SK-N-DZ (cell line): Measurements from ENCODE around the gene CNIH3.

Experiments used
- DNase-seq: peaks from one replicate; pipeline ENCODE4 v3.0.0-alpha.2; 2015; ENCODE audit warnings: low spot score

Gene CNIH3

DNA sequence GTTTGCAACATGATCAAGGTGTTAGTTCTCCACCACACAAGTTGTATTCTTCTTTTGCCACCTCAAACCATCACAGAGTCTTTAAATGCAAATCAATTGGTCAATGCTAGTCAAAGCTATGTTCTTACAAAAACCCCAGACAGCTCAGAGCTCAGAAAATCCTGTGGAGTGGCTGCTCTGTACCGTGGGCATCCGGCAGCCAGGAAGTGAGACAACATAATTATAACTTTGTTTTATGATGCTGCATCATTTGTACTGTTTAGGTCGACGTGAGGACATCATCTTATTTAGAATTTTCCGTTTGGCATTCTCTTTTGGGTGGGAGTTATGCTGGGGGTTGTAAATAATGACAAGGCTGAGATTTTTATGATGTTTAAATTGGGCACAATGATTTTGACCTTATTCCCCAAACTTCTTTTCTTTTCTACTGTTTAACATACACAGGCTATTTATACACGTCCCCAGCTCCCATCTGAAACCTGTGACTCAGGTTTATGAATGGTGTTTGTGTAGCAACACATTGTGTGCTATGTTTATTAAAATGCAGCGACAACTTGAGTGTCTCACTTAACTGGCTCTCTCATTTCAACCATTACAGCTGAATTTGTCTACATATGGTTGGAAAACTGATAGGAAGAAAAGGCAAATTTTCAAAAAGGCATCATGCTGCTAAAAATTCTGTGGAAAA, 124.0 kb downstream of the CNIH3 start:
- no peak for DNase-seq

DNA sequence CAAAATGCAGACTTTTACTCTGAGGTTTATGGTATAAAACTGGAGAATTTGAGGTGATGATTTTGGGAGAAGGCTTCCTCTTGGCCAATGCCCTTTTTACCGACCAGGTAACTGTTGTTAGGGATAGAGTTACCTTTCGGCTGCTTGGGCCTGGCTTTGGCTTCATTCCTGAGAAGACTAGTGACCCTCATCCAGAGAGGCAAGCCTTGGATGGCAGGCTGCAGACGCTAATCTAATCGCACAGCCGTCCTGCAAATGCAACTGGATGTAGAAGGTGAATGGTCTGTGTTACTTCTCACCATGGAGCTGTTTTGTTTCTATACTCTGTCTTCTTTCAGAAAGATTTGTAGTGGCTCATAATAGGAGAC, 124.6 kb downstream of the CNIH3 start:
- DNase-seq, result no peak

GRCh38 chr1:224742349-224742748, 126.2 kb downstream of the CNIH3 start:
- DNase-seq, result no peak

DNA sequence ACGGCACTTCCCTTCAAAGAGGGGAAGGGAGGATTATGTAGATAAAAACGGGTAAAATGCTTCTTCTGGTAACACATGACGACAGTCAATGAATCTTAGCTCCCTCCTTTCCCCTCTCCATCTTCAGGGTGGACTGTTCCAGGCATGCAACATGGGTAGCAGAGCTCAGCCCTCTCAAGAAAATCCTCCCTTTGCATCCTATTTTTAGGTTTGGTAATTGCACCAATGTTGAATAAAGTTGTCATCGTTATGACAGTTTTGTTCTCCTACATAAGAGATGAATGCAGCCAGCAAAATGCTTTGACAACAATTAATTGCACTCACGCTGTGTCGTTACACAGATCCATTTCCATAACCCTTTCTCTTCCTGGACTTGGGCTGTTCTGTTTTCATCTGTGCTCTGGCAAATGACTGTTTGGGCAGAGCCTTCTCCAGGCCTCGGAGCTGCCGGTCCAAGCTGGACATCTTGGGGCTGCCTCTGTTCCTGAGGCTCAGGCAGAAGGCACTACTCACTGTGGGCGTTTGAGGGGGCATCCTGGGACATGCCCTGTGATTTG, 127.6 kb downstream of the CNIH3 start:
- DNase-seq, result no peak

GRCh38 chr1:224744521-224744920, 128.4 kb downstream of the CNIH3 start:
- DNase-seq, result no peak

DNA sequence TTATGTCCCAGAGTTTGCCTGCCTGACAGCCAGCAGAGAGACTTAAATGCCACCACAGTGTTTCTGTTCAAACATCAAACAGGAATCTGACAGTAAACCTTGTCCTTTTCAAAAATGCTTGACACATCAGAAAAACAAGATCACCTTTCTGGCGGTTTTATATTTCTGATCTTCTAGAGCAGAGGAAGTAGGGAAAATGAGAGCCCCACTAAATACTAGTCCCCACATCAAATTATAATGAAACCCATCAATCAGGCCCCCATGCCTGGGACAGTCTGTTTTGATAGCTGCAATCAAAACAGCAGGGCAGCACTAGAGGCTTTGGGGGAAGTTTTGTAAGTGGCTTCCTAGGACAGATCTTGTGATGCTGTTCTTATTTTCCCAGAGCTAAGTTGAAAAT, 129.3 kb downstream of the CNIH3 start:
- DNase-seq, result no peak

- no peak for DNase-seq
Measured at GRCh38 chr1:224745924-224746323, 129.8 kb downstream of the CNIH3 start.

- no peak for DNase-seq
Measured at GRCh38 chr1:224747578-224747977, 131.5 kb downstream of the CNIH3 start.

DNA sequence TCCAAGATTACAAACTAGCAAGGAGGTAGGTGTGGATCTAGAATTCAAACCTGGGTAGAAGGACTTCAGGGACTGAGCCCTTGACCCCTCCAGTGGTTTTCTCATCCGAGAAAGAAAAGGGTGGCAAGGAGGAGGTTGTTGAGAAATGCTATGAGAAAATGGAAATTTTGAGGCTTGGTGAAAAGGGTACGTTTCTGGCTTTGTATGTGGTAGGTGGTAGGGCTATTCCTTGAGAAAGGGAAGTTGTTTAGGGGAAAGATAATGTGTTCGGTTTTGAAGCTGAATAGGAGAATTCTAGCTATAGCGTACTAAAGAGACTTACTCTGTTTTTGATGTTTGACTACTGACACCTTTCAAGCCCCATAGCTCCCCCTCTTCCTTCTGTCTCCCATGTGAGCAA, 133.8 kb downstream of the CNIH3 start:
- DNase-seq, result no peak

DNA sequence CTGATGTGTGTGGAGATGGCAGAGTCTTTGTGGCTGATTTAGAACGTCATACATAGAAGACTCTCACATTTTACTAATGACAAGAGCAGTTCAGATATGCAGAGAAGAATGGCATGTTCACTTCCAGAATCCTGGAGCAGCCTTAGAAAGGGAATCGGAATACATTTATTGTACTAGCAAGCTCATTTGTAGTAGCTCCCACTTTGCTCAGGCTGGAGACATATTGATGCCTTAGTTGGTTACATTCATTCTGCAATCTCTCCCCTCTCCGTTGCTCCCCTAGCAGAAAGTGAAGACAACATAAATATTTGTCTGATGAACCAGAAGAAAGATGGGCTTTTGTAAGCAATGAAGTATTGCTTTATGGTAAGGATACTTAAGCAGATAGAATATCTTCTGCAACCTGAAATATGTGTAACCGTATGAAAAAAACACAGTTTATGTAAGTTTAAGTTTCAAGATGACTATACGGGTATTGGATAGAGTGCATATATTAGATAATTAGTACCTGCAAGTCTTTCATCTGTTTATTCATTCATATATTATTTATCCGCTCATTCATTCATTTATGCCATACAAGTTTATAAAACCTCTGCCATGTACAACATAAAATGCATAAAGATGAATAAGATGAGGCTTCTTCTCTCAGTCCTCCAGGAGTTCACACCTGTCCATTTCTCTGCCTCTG, 135.7 kb downstream of the CNIH3 start:
- DNase-seq, result no peak

DNA sequence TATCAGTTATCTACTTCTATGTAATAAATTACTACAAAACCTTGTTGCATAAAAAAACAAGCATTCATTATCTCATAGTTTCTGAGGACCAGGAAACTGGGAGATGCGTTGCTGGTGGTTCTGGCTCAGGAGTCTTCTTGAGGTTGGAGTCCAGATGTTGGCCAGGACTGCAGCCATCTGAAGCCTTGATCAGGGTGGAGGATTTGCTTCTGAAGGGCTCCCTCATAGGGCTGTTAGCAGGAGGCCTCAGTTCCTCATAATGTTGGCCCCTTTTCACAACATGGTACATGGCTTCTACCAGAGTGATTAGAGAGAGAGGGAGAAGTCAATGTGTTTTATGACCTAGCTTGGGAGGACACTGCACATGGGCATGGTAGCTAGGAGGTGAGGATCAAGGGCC, 137.4 kb downstream of the CNIH3 start:
- DNase-seq, result no peak

DNA sequence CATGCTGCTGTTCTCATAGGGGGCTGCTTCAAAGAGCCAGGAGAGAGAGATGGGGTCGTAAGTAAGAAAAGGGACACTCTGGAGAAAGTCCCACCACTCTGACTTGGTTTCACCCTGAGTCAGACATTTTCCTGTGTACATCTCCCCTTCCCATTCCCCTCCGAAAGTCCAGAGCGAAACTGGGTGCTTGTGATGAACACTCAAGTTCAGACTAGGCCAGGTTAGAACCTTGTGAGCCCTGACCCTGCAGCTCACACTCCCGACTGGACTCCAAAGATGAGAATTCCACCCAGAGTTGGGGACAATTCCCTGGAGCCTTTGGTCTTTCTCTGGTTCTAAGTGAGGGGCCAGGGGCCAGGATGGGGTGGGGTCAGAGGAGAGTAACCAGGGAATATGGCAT, 139.5 kb downstream of the CNIH3 start:
- no peak for DNase-seq

DNA sequence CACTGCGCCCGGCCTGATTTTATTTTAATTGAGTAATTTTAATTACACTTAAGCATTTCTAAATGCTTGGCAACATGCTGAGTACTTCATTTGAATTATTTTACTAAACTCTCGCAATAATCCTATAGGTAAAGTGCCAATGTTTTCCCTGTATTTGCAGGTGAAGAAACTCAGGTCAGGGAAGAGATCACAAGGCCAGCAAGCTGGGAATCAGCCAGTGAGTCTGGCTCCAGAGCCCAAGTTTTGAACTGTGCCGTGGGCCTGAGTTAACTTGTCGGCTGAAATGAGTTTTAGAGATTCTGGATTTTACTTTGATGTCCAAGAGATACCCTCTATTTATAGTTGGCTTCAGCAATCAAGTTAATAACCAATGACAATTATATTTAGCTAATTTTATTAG, 141.4 kb downstream of the CNIH3 start:
- no peak for DNase-seq

- DNase-seq, result no peak
Measured at GRCh38 chr1:224759135-224759534, 143.0 kb downstream of the CNIH3 start.

- no peak for DNase-seq
Measured at GRCh38 chr1:224759681-224760091, 143.6 kb downstream of the CNIH3 start.

DNA sequence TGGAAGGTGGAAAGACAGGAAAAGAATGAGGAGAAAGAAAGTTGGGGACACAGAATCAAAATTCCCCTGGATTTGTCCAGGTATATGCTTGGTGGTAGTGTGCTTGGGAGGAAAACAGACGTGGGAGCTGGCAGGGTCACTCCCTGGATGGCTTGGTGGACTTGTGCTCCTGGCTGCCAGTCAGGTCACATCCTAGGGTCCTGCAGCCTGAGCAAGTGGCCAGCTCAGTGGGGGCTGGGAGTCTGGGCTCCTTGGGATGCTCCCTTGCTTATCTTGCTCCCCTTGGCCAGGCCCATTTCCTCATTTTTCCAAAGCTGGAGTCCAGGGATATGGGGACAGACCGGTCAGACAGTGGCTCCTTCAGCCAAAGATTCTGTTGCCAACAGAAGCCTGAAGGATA, 144.0 kb downstream of the CNIH3 start:
- no peak for DNase-seq

DNA sequence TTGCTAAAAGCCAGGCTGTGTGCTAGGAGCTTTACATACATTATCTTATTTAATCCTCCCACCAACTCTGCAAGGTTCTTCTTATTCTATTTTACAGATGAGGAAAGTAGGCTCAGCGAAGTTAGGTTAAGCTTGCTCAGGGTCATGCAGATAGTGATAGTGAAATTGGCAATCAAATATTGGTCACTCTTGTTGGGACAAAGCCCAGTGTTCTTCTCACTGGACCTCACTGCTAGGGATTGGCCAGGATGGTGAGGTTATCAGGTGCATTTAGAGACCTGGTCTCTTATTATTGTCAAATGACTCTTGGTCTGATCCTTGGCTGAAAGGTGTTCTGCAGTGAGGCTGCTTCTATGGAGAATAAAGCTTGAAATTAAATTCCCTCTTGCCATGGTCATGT, 145.1 kb downstream of the CNIH3 start:
- DNase-seq, result no peak

GRCh38 chr1:224762046-224762445, 145.9 kb downstream of the CNIH3 start:
- DNase-seq, result no peak

DNA sequence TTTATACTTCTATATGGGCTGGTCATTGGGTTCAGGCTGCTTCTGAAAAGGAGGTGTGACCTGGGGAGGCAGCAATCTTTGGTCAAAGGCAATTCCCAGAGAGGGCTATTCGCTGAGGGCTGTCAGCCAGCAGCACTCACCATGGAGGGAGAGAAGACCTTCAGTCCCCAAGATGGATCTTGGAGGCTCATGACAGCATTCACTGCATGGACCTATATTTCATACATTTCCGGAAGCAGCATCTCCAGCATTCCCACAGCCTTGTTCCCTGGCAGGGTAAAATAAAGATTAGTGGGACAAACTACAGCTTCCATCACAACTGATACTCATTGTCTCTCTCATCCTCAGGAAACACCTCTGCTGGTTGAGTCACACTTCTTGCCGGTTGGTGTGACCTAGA, 146.6 kb downstream of the CNIH3 start:
- no peak for DNase-seq

DNA sequence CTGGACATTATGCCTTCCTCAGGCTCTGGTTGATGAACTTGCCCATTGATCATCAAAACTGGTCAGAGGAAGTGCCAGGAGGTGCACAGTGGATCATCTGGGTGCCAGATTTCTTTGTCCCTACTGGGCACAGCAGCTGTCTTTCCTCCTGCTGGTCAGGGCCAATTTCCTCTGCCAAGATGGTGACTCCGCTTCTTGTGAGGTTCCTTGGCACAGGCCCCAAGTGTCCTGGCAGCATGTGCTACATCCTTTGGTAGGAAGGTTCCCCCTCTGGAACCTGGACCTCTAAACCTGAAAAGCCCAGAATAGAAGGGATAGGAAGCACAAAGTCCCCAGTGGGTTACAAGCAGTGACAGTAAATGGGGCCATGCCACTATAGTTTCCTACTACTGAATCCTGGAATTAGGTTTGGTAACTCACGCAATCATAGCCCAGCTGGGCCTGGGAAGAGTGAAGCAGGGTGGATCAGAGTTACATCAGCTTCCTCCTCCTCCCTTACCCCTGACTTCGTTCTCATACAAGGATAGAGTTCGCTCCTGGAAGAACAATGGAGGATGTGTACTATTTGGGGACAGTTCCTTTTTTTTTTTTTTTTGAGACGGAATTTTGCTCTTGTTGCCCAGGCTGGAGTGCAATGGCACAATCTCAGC, 147.1 kb downstream of the CNIH3 start:
- DNase-seq, result no peak

- DNase-seq, result no peak
Measured at GRCh38 chr1:224766266-224766665, 150.1 kb downstream of the CNIH3 start.

- DNase-seq, result no peak
Measured at GRCh38 chr1:224767031-224767430, 150.9 kb downstream of the CNIH3 start.

- DNase-seq, result no peak
Measured at GRCh38 chr1:224767676-224768075, 151.6 kb downstream of the CNIH3 start.
